H54 (cell line): Measurements from ENCODE around the gene ZBTB2.

ENCODE experiments used
- DNase-seq: peaks from one replicate; pipeline ENCODE4 v3.0.0; 2011; ENCODE audit warnings: low spot score, mixed read lengths; ENCODE audit not compliant: insufficient read length
- FAIRE-seq: peaks from 3 replicates; lab custom pipeline; 2011; peaks lifted over from hg19 to GRCh38; lab: Jason Lieb, UNC
- POLR2A ChIP-seq: IDR thresholded peaks from 2 replicates; pipeline ENCODE4 v1.6.1; 2011; ENCODE audit warnings: low read depth, mild to moderate bottlenecking, low read length

The ZBTB2 gene

DNA sequence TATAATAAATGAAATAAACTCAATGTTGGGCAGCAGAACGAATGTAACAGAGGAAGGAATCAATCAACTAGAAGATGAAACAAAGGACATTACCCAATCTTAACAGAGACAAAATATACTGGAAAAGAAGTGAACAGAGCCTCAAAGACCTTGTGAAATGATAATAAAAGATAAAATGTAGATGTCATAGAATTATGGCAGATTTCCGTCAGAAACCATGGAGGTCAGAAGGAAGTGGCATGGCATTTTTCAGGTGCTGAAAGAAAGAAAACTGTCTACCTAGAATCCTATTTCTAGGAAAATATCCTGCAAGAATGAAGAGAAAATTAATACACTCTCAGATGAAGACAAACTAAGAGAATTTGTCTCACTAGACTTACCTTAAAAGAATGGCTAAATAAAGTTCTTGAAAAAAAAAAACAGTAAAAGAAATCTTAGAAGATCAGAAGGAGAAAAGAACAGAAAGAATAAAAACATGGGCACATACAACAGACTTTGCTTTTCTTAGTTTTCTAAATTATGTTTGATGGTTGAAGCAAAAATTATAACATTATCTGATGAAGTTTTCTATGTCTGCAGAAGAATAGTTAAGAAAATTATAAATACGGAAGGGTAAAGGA is 23.4 kb upstream of the ZBTB2 start:
- FAIRE-seq (no peak), DNase-seq (no peak)
- TF ChIP-seq POLR2A, result no peak

- no peak for DNase-seq
- no peak for FAIRE-seq
- no peak for TF ChIP-seq POLR2A
These were observed 22.2 kb upstream of the ZBTB2 start for GRCh38 chr6:151413372-151414145.

- FAIRE-seq, result no peak
- DNase-seq, result no peak
- TF ChIP-seq POLR2A, result no peak
These were observed 21.6 kb upstream of the ZBTB2 start for GRCh38 chr6:151412909-151413308.

- no peak for FAIRE-seq
- no peak for TF ChIP-seq POLR2A
- DNase-seq, result no peak
These were observed 18.3 kb upstream of the ZBTB2 start for GRCh38 chr6:151409679-151410078.

- DNase-seq (no peak), FAIRE-seq (no peak)
- TF ChIP-seq POLR2A, result no peak
These were observed 17.9 kb upstream of the ZBTB2 start for GRCh38 chr6:151409260-151409659.

DNA sequence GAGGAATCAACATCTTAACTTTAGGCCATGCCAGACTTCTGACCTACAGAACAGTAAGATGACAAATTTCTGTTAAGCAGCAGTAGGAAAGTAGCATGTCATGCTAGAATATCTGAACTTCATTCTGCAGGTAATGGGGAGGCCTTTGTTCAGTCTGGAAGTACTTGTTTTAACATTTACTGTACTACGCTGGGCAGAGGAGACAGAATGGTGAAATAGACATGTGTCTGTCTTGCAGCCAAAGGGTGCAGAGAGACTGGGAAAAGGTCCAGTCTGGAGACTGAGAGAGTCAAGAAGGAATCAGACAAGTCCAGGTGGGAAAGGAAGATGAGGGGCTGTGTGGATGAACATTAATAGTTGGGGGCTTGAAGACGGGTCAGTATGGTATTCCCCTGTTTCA is 17.5 kb upstream of the ZBTB2 start:
- DNase-seq, result no peak
- FAIRE-seq, result no peak
- no peak for TF ChIP-seq POLR2A

- DNase-seq (no peak), FAIRE-seq (no peak)
- no peak for TF ChIP-seq POLR2A
These were observed 12.6 kb upstream of the ZBTB2 start for GRCh38 chr6:151403919-151404308.

- FAIRE-seq (no peak), DNase-seq (no peak)
- no peak for TF ChIP-seq POLR2A
These were observed 10.9 kb upstream of the ZBTB2 start for GRCh38 chr6:151402228-151402627.

GRCh38 chr6:151400473-151400872 is 9.1 kb upstream of the ZBTB2 start:
- DNase-seq (no peak), FAIRE-seq (no peak)
- TF ChIP-seq POLR2A, result no peak

DNA sequence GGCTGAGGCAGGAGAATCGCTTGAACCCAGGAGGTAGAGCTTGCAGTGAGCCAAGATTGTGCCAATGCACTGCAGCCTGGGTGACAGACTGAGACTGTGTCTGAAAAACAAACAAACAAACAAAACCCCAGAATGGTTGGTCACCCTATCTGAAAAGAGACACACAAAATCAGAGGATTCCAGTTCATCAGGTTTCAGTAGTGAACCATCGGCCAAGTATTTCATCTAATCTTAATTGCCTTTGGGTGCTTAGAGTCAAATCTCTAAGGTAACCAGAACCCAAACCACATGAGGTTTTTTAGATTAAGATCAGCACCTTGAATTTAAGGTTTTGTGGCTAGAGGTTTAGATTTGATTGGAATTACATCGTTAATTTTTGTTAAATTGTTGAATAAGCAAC is 8.3 kb upstream of the ZBTB2 start:
- no peak for TF ChIP-seq POLR2A
- no peak for DNase-seq
- FAIRE-seq, result no peak

DNA sequence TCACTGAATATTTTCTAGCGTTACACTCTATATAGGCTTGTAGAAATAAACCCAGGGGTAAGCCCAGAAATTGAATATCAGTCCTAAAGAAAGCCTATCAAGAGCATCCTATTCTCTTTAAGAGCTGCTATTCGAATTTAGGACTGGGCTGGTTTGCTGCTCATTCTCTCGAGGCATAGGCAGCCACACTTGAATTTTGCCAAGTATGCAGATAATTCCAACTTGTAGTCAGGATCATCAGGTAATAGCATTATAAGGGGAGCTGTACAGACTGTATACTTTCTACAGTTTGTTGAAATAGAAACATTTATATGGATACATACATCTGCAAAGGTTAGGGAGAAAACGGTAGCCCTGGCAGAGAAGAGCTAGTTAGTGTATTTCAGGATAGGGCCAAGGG is 2.1 kb upstream of the ZBTB2 start:
- TF ChIP-seq POLR2A, result no peak
- FAIRE-seq (no peak), DNase-seq (no peak)

- DNase-seq, result no peak
- no peak for FAIRE-seq
- no peak for TF ChIP-seq POLR2A
These were observed 1.1 kb upstream of the ZBTB2 start for GRCh38 chr6:151392427-151392826.

DNA sequence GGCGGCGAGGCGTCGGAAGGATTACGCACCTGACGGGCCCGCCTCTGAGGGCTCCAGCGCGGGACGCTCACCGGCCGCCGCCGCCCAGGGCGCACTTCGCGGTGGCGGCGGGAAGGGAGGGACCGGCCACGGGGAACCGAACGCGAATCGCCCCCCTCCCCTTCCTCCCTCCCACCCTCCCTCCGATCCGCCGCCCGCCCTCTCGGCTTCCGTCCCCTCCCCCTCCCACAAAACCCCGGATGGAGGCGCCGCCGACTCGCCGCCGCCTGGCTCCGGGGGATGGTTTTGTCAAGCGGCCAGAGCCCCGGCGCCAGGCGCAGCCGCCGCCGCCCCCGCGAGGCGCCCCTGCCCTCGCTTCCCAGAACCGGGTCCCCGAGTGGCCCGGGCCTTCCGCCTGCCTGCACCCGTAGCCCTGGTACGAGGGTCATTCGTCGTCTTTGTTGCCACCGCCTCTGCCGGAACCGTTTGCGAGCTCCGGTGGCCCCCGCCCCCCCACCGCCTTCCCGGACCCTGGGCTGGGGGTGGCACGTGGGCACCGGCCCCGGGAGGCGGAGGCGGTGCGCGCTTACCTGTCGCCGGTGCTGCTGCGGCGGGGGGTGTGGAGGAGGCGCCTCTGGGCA is 398 bp downstream of the ZBTB2 start:
- FAIRE-seq (no peak), DNase-seq (peak; percentile 18)
- no peak for TF ChIP-seq POLR2A

- DNase-seq (peak; percentile 71), FAIRE-seq (no peak)
- TF ChIP-seq POLR2A, result peak; percentile 66
These were observed 996 bp downstream of the ZBTB2 start for GRCh38 chr6:151390276-151390850.
